Panc1 (cell line): ENCODE data around the gene MYF6. TPM values are rescaled to one million over a fixed set of nuclear protein-coding genes. Genes with fewer than 3 reads are reported as not detected.

ENCODE experiments used
- ATAC-seq: fragments of 200-7000 bp; cut with Tn5 transposase; 2 replicates; pipeline ENCODE4 v1.9.1; 2020; ENCODE audit warnings: mild to moderate bottlenecking, moderate library complexity
- BruUV-seq: library from RNA; stranded (reverse); fragments of 400-500 nt; replicated peaks from 2 replicates; lab custom pipeline; 2021; lab: Mats Ljungman, UMichigan
- CTCF ChIA-PET: fragments of 300-600 bp; sonication (Branson Sonifier 250); formaldehyde crosslinking; loops from one replicate; lab custom pipeline; 2022; ENCODE audit warnings: antibody characterized with exemption; lab: Charles Lee
- POLR2A ChIA-PET: fragments of 300-600 bp; sonication (Branson Sonifier 250); formaldehyde crosslinking; loops from one replicate; lab custom pipeline; 2022; ENCODE audit warnings: antibody characterized with exemption; lab: Charles Lee
- DNase-seq: peaks from one replicate; pipeline ENCODE4 v3.0.0-alpha.2; 2010; ENCODE audit warnings: low read depth, low spot score
- H3K27ac ChIP-seq: 2 replicates; pipeline ENCODE4 v1.5.1; 2011; ENCODE audit warnings: mild to moderate bottlenecking, low read length, inconsistent platforms
- H3K27me3 ChIP-seq: fragments of 200-500 bp; sonication (Bioruptor generic); 2 replicates; pipeline ENCODE4 v1.6.0; 2014; ENCODE audit warnings: low read length, inconsistent platforms; ENCODE audit not compliant: control insufficient read depth, insufficient read depth
- H3K36me3 ChIP-seq: fragments of 200-500 bp; sonication (Bioruptor generic); 2 replicates; pipeline ENCODE4 v1.5.1; 2014; ENCODE audit warnings: inconsistent platforms, mild to moderate bottlenecking, low read length, moderate library complexity; ENCODE audit not compliant: control insufficient read depth, insufficient read depth
- H3K4me1 ChIP-seq: 2 replicates; pipeline ENCODE4 v1.5.1; 2011; ENCODE audit warnings: inconsistent platforms, mild to moderate bottlenecking, low read length, moderate library complexity; ENCODE audit not compliant: control insufficient read depth, insufficient read depth
- H3K4me3 ChIP-seq, 2 experiments: 2 replicates each; pipeline ENCODE4 v1.5.1; 2011 to 2012; ENCODE audit warnings: low read depth in 2 of 2, low read length in 2 of 2, mild to moderate bottlenecking in 2 of 2, inconsistent platforms in 1 of 2, moderate library complexity in 1 of 2
- H3K9me3 ChIP-seq: fragments of 200-500 bp; sonication (Bioruptor generic); 2 replicates; pipeline ENCODE4 v1.5.1; 2014; ENCODE audit warnings: low read depth, mild to moderate bottlenecking, inconsistent platforms, low read length, moderate library complexity; ENCODE audit not compliant: control insufficient read depth, insufficient read depth
- CTCF ChIP-seq: fragments of 450-650 bp; IDR thresholded peaks from 2 replicates; pipeline ENCODE4 v1.5.1; 2017; ENCODE audit warnings: mild to moderate bottlenecking
- POLR2AphosphoS5 ChIP-seq: IDR thresholded peaks from 2 replicates; pipeline ENCODE4 v1.6.1; 2012; ENCODE audit warnings: mild to moderate bottlenecking, low read depth, low read length, moderate library complexity
- REST ChIP-seq, 2 experiments: IDR thresholded peaks; 2 replicates each; pipeline ENCODE4 v1.6.1; 2011 to 2012; ENCODE audit warnings: low read depth in 2 of 2, control low read depth in 1 of 2, low read length in 1 of 2, mild to moderate bottlenecking in 1 of 2, moderate library complexity in 1 of 2; ENCODE audit not compliant: insufficient read depth in 1 of 2
- SIN3A ChIP-seq: IDR thresholded peaks from 2 replicates; pipeline ENCODE4 v1.6.1; 2012; ENCODE audit warnings: low read depth, mild to moderate bottlenecking, low read length, moderate library complexity, borderline replicate concordance; ENCODE audit not compliant: insufficient read depth
- TCF7L2 ChIP-seq: IDR thresholded peaks from 2 replicates; pipeline ENCODE4 v1.6.1; 2011; ENCODE audit warnings: mild to moderate bottlenecking, low read depth, low read length, inconsistent platforms
- in situ Hi-C: cut with HindIII; loops from 2 replicates; pipeline ENCODE4 v1.10.0; 2016; ENCODE audit warnings: low sequenced_read_pairs, low pct_unique_long_range_greater_than_20kb
- intact Hi-C: fragments of 100-400 bp; cut with micrococcal nuclease; formaldehyde crosslinking; loops from one replicate; pipeline ENCODE4 v1.10.0; 2022; ENCODE audit not compliant: unreplicated experiment
- total RNA-seq: library from RNA; stranded (reverse); gene quantifications from one replicate; pipeline ENCODE4 v1.2.1, GENCODE V29; 2021; ENCODE audit not compliant: unreplicated experiment

The MYF6 gene
- total RNA-seq, 1 experiment from 2014 or later: not detected

DNA sequence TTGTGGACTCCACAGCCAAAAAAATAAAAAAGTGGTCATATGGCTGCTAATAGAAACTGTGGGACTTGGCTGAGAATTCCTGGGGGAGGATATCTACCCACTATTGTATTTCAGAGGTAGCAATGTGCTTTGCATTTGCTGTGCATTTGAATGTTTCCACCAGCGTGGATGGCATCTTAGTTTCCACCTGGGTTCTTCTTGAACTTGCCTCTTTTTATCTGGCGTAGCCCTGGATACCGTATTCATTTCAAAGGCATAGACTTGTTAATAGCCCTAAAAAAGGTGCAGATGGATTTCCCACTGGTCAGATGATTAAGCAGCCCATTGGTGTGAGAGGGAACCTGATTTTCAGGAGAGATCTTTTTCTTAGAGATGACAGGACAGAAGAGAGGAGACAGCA, 7.4 kb downstream of the MYF6 start:
- Histone ChIP-seq H3K9me3 (no peaks in the 10 kb centered on the region), H3K36me3 (no peaks in the 10 kb centered on the region), H3K27me3 (no peaks in the 10 kb centered on the region), H3K4me1 (no peaks in the 10 kb centered on the region; the same call in 1 of the 2 replicates), H3K27ac (no peak overlapping the region), H3K4me3 (no peak overlapping the region)
- DNase-seq (no peak), ATAC-seq (no peak)
- intact Hi-C loops (no loop called here), in situ Hi-C loops (no loop called here)
- BruUV-seq: no TSS peak
- no peak for TF ChIP-seq TCF7L2
- no peak for TF ChIP-seq POLR2AphosphoS5
- TF ChIP-seq REST (IDR thresholded peaks at IDR 0.05; ENCODE audit: insufficient read depth in 1 of 2, low read depth in 2 of 2, low read length in 1 of 2): no peak
- TF ChIP-seq CTCF: no peak
- no peak for TF ChIP-seq SIN3A
- CTCF ChIA-PET: no interaction called here
- POLR2A ChIA-PET: no interaction called here

DNA sequence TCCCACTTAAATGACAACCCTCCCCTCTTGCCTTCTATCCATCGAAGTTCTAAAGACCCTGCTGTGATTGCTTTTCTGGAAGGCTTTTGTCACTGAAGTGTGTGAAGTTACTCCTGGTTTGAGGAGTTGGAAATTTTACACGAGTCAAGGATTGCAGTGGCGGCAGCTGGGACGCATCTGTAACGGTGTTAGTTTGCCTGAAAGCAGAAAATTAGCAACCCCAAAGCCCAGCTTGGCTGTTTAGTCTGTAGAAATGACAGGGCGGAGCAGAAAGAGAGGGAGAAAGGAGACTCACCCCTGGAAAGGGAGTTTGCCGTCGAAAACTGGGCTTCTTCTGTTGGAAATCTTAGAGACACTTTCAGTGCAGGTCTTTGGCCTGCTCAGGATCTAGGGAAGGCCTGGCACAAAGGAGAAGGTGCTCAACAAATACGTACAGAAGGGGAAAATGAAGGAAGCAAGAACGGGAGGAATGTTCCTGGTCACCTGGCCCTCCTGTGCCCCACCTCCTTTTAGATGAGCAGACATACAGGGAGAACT, 8.3 kb downstream of the MYF6 start:
- DNase-seq (no peak), ATAC-seq (no peak)
- no peaks in the 10 kb centered on the region for H3K36me3 ChIP-seq
- H3K4me1 ChIP-seq: no peaks in the 10 kb centered on the region; the same call in 1 of the 2 replicates
- no peaks in the 10 kb centered on the region for H3K27me3 ChIP-seq
- no peak overlapping the region for H3K4me3 ChIP-seq
- CTCF ChIA-PET: no interaction called here
- no peak for TF ChIP-seq SIN3A
- no peak for TF ChIP-seq CTCF
- no peak for TF ChIP-seq REST (IDR thresholded peaks at IDR 0.05; ENCODE audit: insufficient read depth in 1 of 2, low read depth in 2 of 2, low read length in 1 of 2)
- TF ChIP-seq POLR2AphosphoS5: no peak
- no peak for TF ChIP-seq TCF7L2
- H3K27ac ChIP-seq: no peak overlapping the region
- intact Hi-C loops: no loop called here
- POLR2A ChIA-PET: no interaction called here
- in situ Hi-C loops: no loop called here
- H3K9me3 ChIP-seq: no peaks in the 10 kb centered on the region
- BruUV-seq: no TSS peak
